Hepatocyte (in vitro differentiated cells): ENCODE data around the gene HIRA. TPM values are rescaled to one million over a fixed set of nuclear protein-coding genes. Genes with fewer than 3 reads are reported as not detected.

ENCODE experiments used
- DNase-seq: peaks from one replicate; pipeline ENCODE4 v3.0.0-alpha.2; 2016; ENCODE audit warnings: low spot score
- H2AFZ ChIP-seq: fragments of 200-600 bp; sonication (generic); 2 replicates; pipeline ENCODE4 v1.6.0; 2016; ENCODE audit warnings: antibody characterized with exemption, mild to moderate bottlenecking
- H3K27ac ChIP-seq: fragments of 200-600 bp; sonication (generic); 2 replicates; pipeline ENCODE4 v1.5.1; 2016; ENCODE audit warnings: mild to moderate bottlenecking
- H3K27me3 ChIP-seq: fragments of 200-600 bp; sonication (generic); 2 replicates; pipeline ENCODE4 v1.6.1; 2016
- H3K36me3 ChIP-seq: fragments of 200-600 bp; sonication (generic); replicated peaks from 2 replicates; pipeline ENCODE4 v1.5.1; 2016; ENCODE audit warnings: low read depth; ENCODE audit not compliant: insufficient read depth
- H3K4me1 ChIP-seq: fragments of 200-600 bp; sonication (generic); 2 replicates; pipeline ENCODE4 v1.5.1; 2016; ENCODE audit warnings: mild to moderate bottlenecking, moderate library complexity; ENCODE audit not compliant: insufficient read depth
- H3K4me2 ChIP-seq: fragments of 200-600 bp; sonication (generic); 2 replicates; pipeline ENCODE4 v1.6.0; 2016
- H3K4me3 ChIP-seq: fragments of 200-600 bp; sonication (generic); 2 replicates; pipeline ENCODE4 v1.5.1; 2016; ENCODE audit warnings: mild to moderate bottlenecking
- H3K79me2 ChIP-seq: fragments of 200-600 bp; sonication (generic); 2 replicates; pipeline ENCODE4 v1.6.0; 2017; ENCODE audit warnings: mild to moderate bottlenecking
- H3K9me2 ChIP-seq: fragments of 200-600 bp; sonication (generic); replicated peaks from 2 replicates; pipeline ENCODE4 v1.6.0; 2017; ENCODE audit warnings: mild to moderate bottlenecking; ENCODE audit not compliant: insufficient read depth
- H3K9me3 ChIP-seq: fragments of 200-600 bp; sonication (generic); 2 replicates; pipeline ENCODE4 v1.5.1; 2016; ENCODE audit warnings: low read depth, mild to moderate bottlenecking
- H4K20me1 ChIP-seq: fragments of 200-600 bp; sonication (generic); 2 replicates; pipeline ENCODE4 v1.6.0; 2016; ENCODE audit warnings: mild to moderate bottlenecking; ENCODE audit not compliant: insufficient read depth, poor library complexity, severe bottlenecking
- EZH2 ChIP-seq: fragments of 200-600 bp; sonication (generic); IDR thresholded peaks from 2 replicates; pipeline ENCODE4 v1.6.1; 2016; ENCODE audit warnings: antibody characterized with exemption, mild to moderate bottlenecking, borderline replicate concordance
- EZH2phosphoT487 ChIP-seq: fragments of 200-600 bp; sonication (generic); IDR thresholded peaks from one replicate; pipeline ENCODE4 v1.6.1; 2018; ENCODE audit warnings: antibody characterized with exemption, mild to moderate bottlenecking, low read depth, moderate library complexity; ENCODE audit not compliant: unreplicated experiment, severe bottlenecking
- WGBS: methylation state at CpG from one replicate; pipeline ENCODE4 v1.1.6; 2016; ENCODE audit warnings: low lambda C conversion rate; ENCODE audit errors: missing lambda C conversion rate; 5-methylcytosine and 5-hydroxymethylcytosine counted together
- polyA plus RNA-seq: library from polyadenylated mRNA; unstranded; fragments of >200 nt; fragmentation: Nextera tagmentation; extraction: Ambion mirVana; gene quantifications from 2 replicates; pipeline ENCODE4 v1.2.1, GENCODE V29; 2016
- total RNA-seq: library from RNA; depleted of rRNA; stranded (reverse); fragments of >200 nt; gene quantifications from 2 replicates; pipeline ENCODE4 v1.2.3, GENCODE V29; 2014
- TF ChIP-seq, protein P1 (sequence below): fragments of 200-600 bp; sonication (generic); IDR thresholded peaks from 2 replicates; pipeline ENCODE4 v1.5.1; 2016; ENCODE audit warnings: antibody characterized with exemption, mild to moderate bottlenecking; ENCODE audit not compliant: poor library complexity

HIRA gene
- total and polyA plus RNA-seq, 2 experiments from 2014 or later: 23.5 to 30.6 TPM

DNA sequence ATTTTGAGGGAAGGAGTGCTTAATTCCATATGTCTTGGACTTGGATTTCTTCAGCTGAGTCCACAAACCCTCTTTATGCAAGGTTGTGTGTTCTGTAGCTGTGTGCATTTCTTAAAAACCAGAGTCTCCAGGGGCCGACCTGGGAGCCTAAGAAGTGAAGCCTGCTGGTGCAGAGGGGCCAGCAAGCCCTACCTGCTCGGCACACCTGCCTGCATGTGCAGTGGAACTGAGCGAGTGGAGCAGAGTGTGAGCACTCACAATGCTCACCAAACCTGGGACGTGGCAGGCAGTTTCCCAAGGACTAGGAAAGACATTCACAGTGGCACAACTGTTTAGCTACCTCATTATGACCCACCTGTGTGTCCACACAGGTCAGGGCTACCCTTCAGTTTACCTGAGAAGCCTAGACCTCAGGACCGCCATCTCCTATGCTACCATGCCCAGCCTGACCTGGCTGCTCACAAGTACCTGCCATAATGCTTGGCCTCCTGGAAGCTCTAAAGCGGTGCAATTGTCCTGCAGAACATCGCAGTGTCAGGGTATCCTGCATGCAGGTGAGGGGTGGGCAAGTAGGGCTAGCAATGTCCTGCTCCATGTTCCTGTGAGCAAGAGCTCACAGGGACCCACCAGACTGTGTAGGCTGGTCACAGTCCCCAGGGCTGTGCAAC, 12.1 kb upstream of the HIRA start:
- peaks cover 78% of the 10 kb centered on the region for H3K79me2 ChIP-seq
- TF ChIP-seq EZH2 (no peak), EZH2phosphoT487 (no peak)
- TF ChIP-seq, protein P1, sequence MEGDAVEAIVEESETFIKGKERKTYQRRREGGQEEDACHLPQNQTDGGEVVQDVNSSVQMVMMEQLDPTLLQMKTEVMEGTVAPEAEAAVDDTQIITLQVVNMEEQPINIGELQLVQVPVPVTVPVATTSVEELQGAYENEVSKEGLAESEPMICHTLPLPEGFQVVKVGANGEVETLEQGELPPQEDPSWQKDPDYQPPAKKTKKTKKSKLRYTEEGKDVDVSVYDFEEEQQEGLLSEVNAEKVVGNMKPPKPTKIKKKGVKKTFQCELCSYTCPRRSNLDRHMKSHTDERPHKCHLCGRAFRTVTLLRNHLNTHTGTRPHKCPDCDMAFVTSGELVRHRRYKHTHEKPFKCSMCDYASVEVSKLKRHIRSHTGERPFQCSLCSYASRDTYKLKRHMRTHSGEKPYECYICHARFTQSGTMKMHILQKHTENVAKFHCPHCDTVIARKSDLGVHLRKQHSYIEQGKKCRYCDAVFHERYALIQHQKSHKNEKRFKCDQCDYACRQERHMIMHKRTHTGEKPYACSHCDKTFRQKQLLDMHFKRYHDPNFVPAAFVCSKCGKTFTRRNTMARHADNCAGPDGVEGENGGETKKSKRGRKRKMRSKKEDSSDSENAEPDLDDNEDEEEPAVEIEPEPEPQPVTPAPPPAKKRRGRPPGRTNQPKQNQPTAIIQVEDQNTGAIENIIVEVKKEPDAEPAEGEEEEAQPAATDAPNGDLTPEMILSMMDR: no peak
- no peak overlapping the region for H3K4me2 ChIP-seq
- no peak overlapping the region for H3K4me3 ChIP-seq
- no peaks in the 10 kb centered on the region for H3K9me3 ChIP-seq
- DNase-seq: no peak
- H3K36me3 ChIP-seq: no peaks in the 10 kb centered on the region
- no peak overlapping the region for H3K27ac ChIP-seq
- 81% methylated on average over 7 of the region's 7 CpGs for WGBS
- no peak overlapping the region for H2AFZ ChIP-seq
- peaks cover 5% of the 10 kb centered on the region for H4K20me1 ChIP-seq
- H3K27me3 ChIP-seq: no peaks in the 10 kb centered on the region
- H3K4me1 ChIP-seq: peaks cover 18% of the 10 kb centered on the region
- no peaks in the 10 kb centered on the region for H3K9me2 ChIP-seq

DNA sequence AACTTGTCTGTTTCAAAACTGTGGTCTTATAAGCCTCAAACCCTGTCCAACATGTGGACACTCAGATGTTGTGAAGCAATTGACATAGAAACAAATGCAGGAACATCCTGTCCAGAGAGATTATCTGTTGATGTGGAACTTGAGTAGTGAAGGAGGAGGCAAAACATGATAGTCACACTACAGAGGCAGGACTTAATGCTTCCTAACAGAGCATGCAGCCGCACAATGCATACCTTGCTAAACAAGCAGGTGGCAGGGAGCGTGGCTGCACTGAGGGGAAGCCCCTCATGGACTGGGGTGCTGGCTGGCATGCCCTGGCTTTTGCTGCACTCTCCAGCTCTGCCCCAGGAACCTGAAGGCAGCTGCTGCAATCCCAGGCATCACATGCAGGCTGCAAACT, 10.6 kb upstream of the HIRA start:
- Histone ChIP-seq H3K79me2 (peaks cover 82% of the 10 kb centered on the region), H3K4me1 (peaks cover 14% of the 10 kb centered on the region), H3K27ac (peak overlapping the region; percentile 43), H3K4me3 (no peak overlapping the region), H3K9me2 (no peaks in the 10 kb centered on the region), H3K9me3 (no peaks in the 10 kb centered on the region), H2AFZ (no peak overlapping the region), H4K20me1 (peaks cover 5% of the 10 kb centered on the region), H3K4me2 (no peak overlapping the region), H3K36me3 (no peaks in the 10 kb centered on the region), H3K27me3 (no peaks in the 10 kb centered on the region)
- 91% methylated on average over 2 of the region's 2 CpGs for WGBS
- no peak for TF ChIP-seq EZH2
- TF ChIP-seq, protein P1: no peak
- TF ChIP-seq EZH2phosphoT487: no peak
- DNase-seq: no peak

DNA sequence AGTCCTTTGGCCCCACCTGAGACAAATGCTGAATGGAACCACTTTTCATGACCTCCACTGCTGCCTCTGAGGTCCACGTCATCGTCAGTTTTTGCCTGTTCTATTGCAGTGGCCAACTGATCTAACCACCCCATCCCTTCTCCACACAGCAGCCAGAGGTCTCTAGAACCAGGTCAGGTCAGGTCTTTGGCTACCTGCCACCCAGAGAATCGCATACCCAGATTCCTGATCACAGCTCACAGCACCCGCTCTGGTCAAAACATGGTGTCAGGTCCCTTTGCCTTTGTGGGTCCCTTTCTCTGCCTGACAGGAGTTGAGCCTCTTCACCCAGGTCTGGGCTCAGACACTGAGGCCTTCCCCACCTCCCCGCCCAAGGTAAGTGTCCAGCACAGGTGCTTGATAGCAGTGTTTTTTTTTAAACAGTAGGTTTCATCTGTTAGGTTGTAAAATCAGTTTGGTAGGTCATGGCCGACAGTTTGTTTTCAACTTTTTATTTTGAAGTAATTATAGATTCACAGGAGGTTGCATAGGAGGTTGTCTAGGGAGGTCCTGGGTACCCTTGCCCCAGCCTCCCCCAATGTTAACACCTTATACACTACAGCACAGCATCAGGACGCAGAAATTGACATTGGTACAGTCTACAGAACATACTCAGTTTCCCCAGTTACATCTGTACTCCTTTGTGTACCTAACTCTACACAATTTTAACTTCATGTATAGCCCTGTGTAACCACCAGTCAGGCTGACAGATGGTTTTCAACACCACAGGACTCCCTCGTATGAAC, 9.1 kb upstream of the HIRA start:
- Histone ChIP-seq H3K4me3 (no peak overlapping the region), H3K4me2 (no peak overlapping the region), H3K4me1 (peaks cover 5% of the 10 kb centered on the region), H3K9me3 (no peaks in the 10 kb centered on the region), H3K27me3 (no peaks in the 10 kb centered on the region), H3K9me2 (no peaks in the 10 kb centered on the region), H4K20me1 (peaks cover 5% of the 10 kb centered on the region), H3K27ac (no peak overlapping the region), H3K79me2 (peaks cover 67% of the 10 kb centered on the region), H2AFZ (no peak overlapping the region), H3K36me3 (no peaks in the 10 kb centered on the region)
- TF ChIP-seq EZH2phosphoT487: no peak
- TF ChIP-seq EZH2: no peak
- TF ChIP-seq, protein P1: no peak
- DNase-seq: no peak
- WGBS: 83% methylated on average over 8 of the region's 8 CpGs
